ENCODE measurements around the gene ZNF280B.

DNA sequence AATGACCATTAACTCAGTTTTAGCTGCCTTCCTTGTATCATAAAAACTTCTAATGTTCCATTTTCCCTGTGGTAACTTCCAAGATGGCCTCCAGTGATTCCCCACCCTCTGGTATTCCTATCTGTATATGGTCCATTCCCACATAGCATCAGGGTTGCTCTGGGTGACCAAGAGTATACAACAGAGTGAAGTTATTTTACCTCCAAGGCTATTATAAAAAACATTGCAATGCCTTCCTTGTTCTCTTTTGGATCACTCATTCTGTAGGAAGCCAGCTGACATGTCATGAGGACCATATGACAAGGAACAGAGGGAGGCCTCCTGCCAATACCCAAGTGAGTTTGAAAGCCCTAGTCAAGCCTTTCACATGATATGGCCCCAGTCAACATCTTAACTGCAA, 30.1 kb downstream of the ZNF280B start:
- TF ChIP-seq CTCF (IDR thresholded peaks at IDR 0.05; ENCODE audit: insufficient read depth, low read depth, low read length): no peak
- no peak for TF ChIP-seq EZH2 (IDR thresholded peaks at IDR 0.05; ENCODE audit: insufficient read depth, low read length)

Measured in astrocyte (in vitro differentiated cells and primary cell).